ENCODE results near the gene LRMDA.

GRCh38 chr10:76070916-76071315 is 639.5 kb downstream of the LRMDA start:
- no peak for TF ChIP-seq CTCF (conservative IDR thresholded peaks at IDR 0.05; ENCODE audit: low read depth, low read length)
- TF ChIP-seq EZH2 (IDR thresholded peaks at IDR 0.05; ENCODE audit: borderline replicate concordance, low read depth, low read length, poor library complexity, severe bottlenecking) = no peak
